Neural progenitor cell (in vitro differentiated cells): Measurements from ENCODE around the gene DNAH7. TPM values are rescaled to one million over a fixed set of nuclear protein-coding genes. Genes with fewer than 3 reads are reported as not detected.

Experiments used
- DNase-seq: peaks from one replicate; pipeline ENCODE4 v3.0.0-alpha.2; 2016; ENCODE audit warnings: low spot score
- H2AFZ ChIP-seq: fragments of 200-600 bp; sonication (generic); replicated peaks from 2 replicates; pipeline ENCODE4 v1.6.1; 2016; ENCODE audit warnings: antibody characterized with exemption
- H3F3A ChIP-seq: fragments of 200-600 bp; sonication (generic); 2 replicates; pipeline ENCODE4 v1.6.1; 2016; ENCODE audit warnings: antibody characterized with exemption, low read depth
- H3K27ac ChIP-seq: fragments of 200-600 bp; sonication (generic); 2 replicates; pipeline ENCODE4 v1.5.1; 2016; ENCODE audit warnings: mild to moderate bottlenecking
- H3K27me3 ChIP-seq: fragments of 200-600 bp; sonication (generic); 2 replicates; pipeline ENCODE4 v1.6.1; 2016; ENCODE audit warnings: mild to moderate bottlenecking, moderate library complexity
- H3K36me3 ChIP-seq: fragments of 200-600 bp; sonication (generic); 2 replicates; pipeline ENCODE4 v1.5.1; 2016
- H3K4me1 ChIP-seq: fragments of 200-600 bp; sonication (generic); 2 replicates; pipeline ENCODE4 v1.6.1; 2016; ENCODE audit warnings: mixed run types
- H3K4me2 ChIP-seq: fragments of 200-600 bp; sonication (generic); 2 replicates; pipeline ENCODE4 v1.6.1; 2016
- H3K4me3 ChIP-seq: fragments of 200-600 bp; sonication (generic); 2 replicates; pipeline ENCODE4 v1.5.1; 2016
- H3K79me2 ChIP-seq: fragments of 200-600 bp; sonication (generic); 2 replicates; pipeline ENCODE4 v1.6.1; 2016; ENCODE audit warnings: low read depth
- H3K9ac ChIP-seq: fragments of 200-600 bp; sonication (generic); 2 replicates; pipeline ENCODE4 v1.6.1; 2016
- H3K9me3 ChIP-seq: fragments of 200-600 bp; sonication (generic); 2 replicates; pipeline ENCODE4 v1.5.1; 2016; ENCODE audit warnings: low read depth
- H4K20me1 ChIP-seq: fragments of 200-600 bp; sonication (generic); 2 replicates; pipeline ENCODE4 v1.6.1; 2016; ENCODE audit warnings: low read depth
- H3K27ac Mint-ChIP-seq: 3 replicates; pipeline ENCODE4 v1.8.0; 2021; ENCODE audit warnings: mixed read lengths
- H3K27me3 Mint-ChIP-seq: 2 replicates; pipeline ENCODE4 v1.8.0; 2022; ENCODE audit warnings: low read depth, mild to moderate bottlenecking, inconsistent platforms, moderate library complexity, mixed read lengths; ENCODE audit not compliant: insufficient read depth
- H3K36me3 Mint-ChIP-seq: 3 replicates; pipeline ENCODE4 v1.8.0; 2021; ENCODE audit warnings: mixed read lengths
- H3K4me1 Mint-ChIP-seq: 3 replicates; pipeline ENCODE4 v1.8.0; 2021; ENCODE audit warnings: mixed read lengths
- H3K4me3 Mint-ChIP-seq: 3 replicates; pipeline ENCODE4 v1.8.0; 2021; ENCODE audit warnings: mild to moderate bottlenecking, moderate library complexity, mixed read lengths
- H3K9me3 Mint-ChIP-seq: 3 replicates; pipeline ENCODE4 v1.8.0; 2020; ENCODE audit warnings: mixed read lengths
- EZH2 ChIP-seq: fragments of 200-600 bp; sonication (generic); IDR thresholded peaks from 2 replicates; pipeline ENCODE4 v1.6.1; 2017; ENCODE audit warnings: antibody characterized with exemption, mild to moderate bottlenecking, moderate library complexity
- EZH2phosphoT487 ChIP-seq: fragments of 200-600 bp; sonication (generic); IDR thresholded peaks from 2 replicates; pipeline ENCODE4 v1.6.1; 2017; ENCODE audit warnings: antibody characterized with exemption
- total RNA-seq: library from RNA; depleted of rRNA; stranded (reverse); fragments of >200 nt; gene quantifications from 2 replicates; pipeline ENCODE4 v1.2.3, GENCODE V29; 2015; ENCODE audit warnings: low replicate concordance
- TF ChIP-seq, protein P1 (sequence below): fragments of 200-600 bp; sonication (generic); IDR thresholded peaks from 2 replicates; pipeline ENCODE4 v1.5.1; 2017; ENCODE audit warnings: antibody characterized with exemption, mild to moderate bottlenecking

The DNAH7 gene
- total RNA-seq, 1 donor from 2014 or later, result 0.49 TPM

DNA sequence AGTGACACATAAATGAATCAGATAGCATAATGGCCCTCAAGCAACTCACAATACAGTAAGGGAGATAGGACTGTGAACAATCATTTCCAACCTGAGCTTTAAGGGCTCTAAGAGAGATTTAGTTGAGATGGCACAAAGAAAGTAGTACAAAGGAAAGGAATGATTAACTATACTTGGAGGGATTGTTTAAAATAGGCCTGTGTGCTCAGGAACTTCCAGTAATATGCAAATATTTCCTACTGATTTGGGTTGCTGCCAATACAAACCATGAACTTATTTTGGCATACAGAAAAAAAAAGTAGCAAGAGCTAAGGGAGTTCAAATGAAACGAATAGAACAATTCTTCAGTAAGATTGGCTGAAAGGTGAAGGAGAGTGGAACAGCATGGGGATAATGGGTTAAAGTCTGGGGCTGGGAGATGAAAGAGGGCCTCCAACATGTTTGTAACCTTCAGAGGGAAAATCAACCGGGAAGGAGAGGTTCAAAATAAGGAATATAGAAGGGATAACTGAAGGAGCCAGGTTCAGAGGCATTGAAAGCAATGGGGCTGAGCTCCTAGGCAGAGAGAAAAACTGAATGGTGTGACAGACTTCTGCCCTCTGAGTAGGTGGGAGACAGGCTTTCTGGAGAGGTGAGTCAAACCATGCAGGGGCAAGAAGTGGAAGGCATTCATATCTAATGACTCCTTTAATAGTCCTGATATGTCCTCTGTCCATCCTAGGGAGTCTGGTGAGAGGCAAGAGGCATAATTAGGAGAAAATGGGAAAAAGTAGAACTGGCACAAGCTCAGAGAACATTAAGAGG, 83.5 kb downstream of the DNAH7 start:
- no peak overlapping the region for H3K4me3 Mint-ChIP-seq
- DNase-seq, result no peak
- no peaks in the 10 kb centered on the region for H3K27me3 ChIP-seq
- peaks cover 2% of the 10 kb centered on the region for H3K9me3 Mint-ChIP-seq
- H3K9ac ChIP-seq, result no peak overlapping the region
- H3F3A ChIP-seq, result no peaks in the 10 kb centered on the region
- H3K27me3 Mint-ChIP-seq, result no peaks in the 10 kb centered on the region
- H3K27ac ChIP-seq, result no peak overlapping the region
- no peaks in the 10 kb centered on the region for H3K79me2 ChIP-seq
- TF ChIP-seq EZH2phosphoT487 (no peak), EZH2 (no peak)
- TF ChIP-seq, protein P1, sequence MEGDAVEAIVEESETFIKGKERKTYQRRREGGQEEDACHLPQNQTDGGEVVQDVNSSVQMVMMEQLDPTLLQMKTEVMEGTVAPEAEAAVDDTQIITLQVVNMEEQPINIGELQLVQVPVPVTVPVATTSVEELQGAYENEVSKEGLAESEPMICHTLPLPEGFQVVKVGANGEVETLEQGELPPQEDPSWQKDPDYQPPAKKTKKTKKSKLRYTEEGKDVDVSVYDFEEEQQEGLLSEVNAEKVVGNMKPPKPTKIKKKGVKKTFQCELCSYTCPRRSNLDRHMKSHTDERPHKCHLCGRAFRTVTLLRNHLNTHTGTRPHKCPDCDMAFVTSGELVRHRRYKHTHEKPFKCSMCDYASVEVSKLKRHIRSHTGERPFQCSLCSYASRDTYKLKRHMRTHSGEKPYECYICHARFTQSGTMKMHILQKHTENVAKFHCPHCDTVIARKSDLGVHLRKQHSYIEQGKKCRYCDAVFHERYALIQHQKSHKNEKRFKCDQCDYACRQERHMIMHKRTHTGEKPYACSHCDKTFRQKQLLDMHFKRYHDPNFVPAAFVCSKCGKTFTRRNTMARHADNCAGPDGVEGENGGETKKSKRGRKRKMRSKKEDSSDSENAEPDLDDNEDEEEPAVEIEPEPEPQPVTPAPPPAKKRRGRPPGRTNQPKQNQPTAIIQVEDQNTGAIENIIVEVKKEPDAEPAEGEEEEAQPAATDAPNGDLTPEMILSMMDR, result no peak
- H3K9me3 ChIP-seq, result no peaks in the 10 kb centered on the region
- no peak overlapping the region for H3K27ac Mint-ChIP-seq
- no peak overlapping the region for H3K4me3 ChIP-seq
- no peaks in the 10 kb centered on the region for H3K36me3 Mint-ChIP-seq
- H2AFZ ChIP-seq, result no peak overlapping the region
- no peaks in the 10 kb centered on the region for H3K4me1 ChIP-seq
- H3K4me2 ChIP-seq, result no peak overlapping the region
- H3K4me1 Mint-ChIP-seq, result no peaks in the 10 kb centered on the region
- no peaks in the 10 kb centered on the region for H3K36me3 ChIP-seq
- H4K20me1 ChIP-seq, result no peaks in the 10 kb centered on the region

- H3K4me3 Mint-ChIP-seq, result no peak overlapping the region
- H3K4me1 Mint-ChIP-seq, result no peaks in the 10 kb centered on the region
- Histone ChIP-seq H3K9me3 (no peaks in the 10 kb centered on the region), H3K4me3 (no peak overlapping the region), H3K27me3 (no peaks in the 10 kb centered on the region), H2AFZ (no peak overlapping the region), H3K4me2 (no peak overlapping the region), H4K20me1 (no peaks in the 10 kb centered on the region), H3K79me2 (no peaks in the 10 kb centered on the region), H3K9ac (no peak overlapping the region), H3K36me3 (no peaks in the 10 kb centered on the region), H3K27ac (no peak overlapping the region), H3K4me1 (no peaks in the 10 kb centered on the region), H3F3A (no peaks in the 10 kb centered on the region)
- TF ChIP-seq, protein P1, result no peak
- no peak for TF ChIP-seq EZH2
- TF ChIP-seq EZH2phosphoT487, result no peak
- H3K36me3 Mint-ChIP-seq, result no peaks in the 10 kb centered on the region
- H3K27ac Mint-ChIP-seq, result no peak overlapping the region
- no peaks in the 10 kb centered on the region for H3K27me3 Mint-ChIP-seq
- no peak for DNase-seq
- H3K9me3 Mint-ChIP-seq, result no peaks in the 10 kb centered on the region
These were observed 101.3 kb downstream of the DNAH7 start for GRCh38 chr2:195967336-195967735.

DNA sequence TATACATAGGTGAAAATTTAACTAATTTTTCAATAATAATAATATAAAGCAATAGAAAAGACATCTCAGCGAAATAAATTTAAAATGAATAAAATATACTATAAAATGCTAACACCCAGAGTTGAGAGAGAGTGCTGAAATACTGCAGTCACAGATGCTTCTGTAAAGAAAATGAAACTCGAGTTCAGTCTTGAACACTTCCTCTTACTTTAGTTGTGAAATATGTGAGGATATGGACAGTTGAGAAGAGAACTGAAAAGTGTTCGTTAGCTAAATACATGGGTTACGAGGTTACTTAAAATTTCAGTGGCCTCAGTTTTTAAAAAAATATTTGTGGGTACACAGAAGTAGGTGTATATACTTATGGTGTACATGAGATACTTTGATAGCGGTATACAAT, 106.8 kb downstream of the DNAH7 start:
- Histone ChIP-seq H2AFZ (no peak overlapping the region), H3K4me2 (no peak overlapping the region), H4K20me1 (no peaks in the 10 kb centered on the region), H3K27ac (no peak overlapping the region), H3K4me3 (no peak overlapping the region), H3F3A (no peaks in the 10 kb centered on the region), H3K27me3 (no peaks in the 10 kb centered on the region), H3K36me3 (no peaks in the 10 kb centered on the region), H3K4me1 (no peaks in the 10 kb centered on the region), H3K9me3 (no peaks in the 10 kb centered on the region), H3K9ac (no peak overlapping the region), H3K79me2 (no peaks in the 10 kb centered on the region)
- Mint-ChIP-seq H3K27me3 (no peaks in the 10 kb centered on the region), H3K4me3 (no peak overlapping the region), H3K4me1 (no peaks in the 10 kb centered on the region), H3K27ac (no peak overlapping the region), H3K36me3 (no peaks in the 10 kb centered on the region), H3K9me3 (no peaks in the 10 kb centered on the region)
- TF ChIP-seq EZH2 (no peak), EZH2phosphoT487 (no peak)
- TF ChIP-seq, protein P1, result no peak
- DNase-seq, result no peak
